ENCODE data around the gene CD300LF.
A peak's percentile ranks its signal among the peaks of the same experiment; 100 is the strongest.

The CD300LF gene

DNA sequence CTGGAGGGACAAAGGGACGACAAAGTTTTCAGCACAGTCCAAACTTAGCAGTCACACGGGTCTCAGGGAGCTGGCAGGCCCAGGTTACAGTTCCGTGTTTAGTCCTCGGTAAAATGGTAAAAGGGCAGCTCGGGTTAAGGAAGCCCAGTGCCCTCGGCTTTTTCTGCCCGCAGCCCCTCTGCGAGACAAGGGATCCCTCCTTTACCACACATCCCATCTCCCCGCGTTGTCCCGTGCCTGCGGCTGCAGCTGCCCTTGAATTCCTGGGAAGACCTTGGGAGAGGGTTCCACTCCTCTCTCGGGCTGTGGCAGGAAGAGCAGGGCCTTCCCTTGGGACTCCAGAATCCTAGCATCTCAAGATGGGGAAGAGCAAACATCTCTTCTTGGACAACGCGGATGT lies 17.1 kb upstream of the CD300LF start:
- DNase-seq = no peak

GRCh38 chr17:74729368-74729767 lies 16.6 kb upstream of the CD300LF start:
- no peak for DNase-seq

- no peak for DNase-seq
These were observed 16.0 kb upstream of the CD300LF start for GRCh38 chr17:74728702-74729075.

GRCh38 chr17:74728033-74728701 lies 15.4 kb upstream of the CD300LF start:
- no peak for DNase-seq

DNA sequence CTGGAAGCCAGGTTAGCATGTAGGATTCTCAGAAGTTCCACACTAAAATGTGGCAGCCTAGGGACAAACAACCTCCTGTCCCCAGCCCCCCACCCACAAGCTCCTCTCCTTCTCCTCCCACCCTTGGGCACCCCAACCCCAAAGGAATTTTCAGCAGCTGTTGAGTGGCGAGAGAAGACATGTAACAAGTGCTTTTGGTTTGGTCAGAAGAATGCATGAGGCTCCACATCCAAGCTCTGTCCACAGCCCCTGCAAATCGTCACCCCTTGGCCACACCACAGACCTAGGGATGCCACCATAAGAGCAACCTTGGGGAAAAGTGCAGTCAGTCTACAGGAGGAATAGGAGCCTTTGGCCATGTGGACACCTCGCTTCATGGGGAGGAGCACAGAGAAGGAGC lies 12.4 kb upstream of the CD300LF start:
- no peak for DNase-seq

- no peak for DNase-seq
These were observed 11.2 kb upstream of the CD300LF start for GRCh38 chr17:74723891-74724290.

- no peak for DNase-seq
These were observed 10.1 kb upstream of the CD300LF start for GRCh38 chr17:74722782-74723181.

DNA sequence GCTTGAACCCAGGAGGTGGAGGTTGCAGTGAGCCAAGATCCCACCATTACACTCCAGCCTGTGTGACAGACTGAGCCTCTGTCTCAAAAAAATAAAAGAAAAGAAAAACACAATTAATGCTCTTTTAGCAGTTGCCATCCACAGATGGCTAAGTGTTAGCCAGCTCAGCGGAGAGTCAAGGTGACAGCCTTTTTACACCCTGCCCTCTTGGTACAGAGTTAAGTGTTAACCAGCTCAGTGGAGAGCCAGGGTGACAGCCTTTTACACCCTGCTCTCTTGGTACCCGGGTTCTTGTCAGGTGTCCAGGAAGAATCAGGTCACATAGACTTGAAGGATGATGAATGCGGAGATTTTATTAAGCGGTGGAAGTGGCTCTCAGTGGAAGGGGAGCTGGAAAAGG lies 7.8 kb upstream of the CD300LF start:
- no peak for DNase-seq

GRCh38 chr17:74715144-74715543 lies 2.4 kb upstream of the CD300LF start:
- DNase-seq = peak in 1 of 4 experiments; percentile 23

DNA sequence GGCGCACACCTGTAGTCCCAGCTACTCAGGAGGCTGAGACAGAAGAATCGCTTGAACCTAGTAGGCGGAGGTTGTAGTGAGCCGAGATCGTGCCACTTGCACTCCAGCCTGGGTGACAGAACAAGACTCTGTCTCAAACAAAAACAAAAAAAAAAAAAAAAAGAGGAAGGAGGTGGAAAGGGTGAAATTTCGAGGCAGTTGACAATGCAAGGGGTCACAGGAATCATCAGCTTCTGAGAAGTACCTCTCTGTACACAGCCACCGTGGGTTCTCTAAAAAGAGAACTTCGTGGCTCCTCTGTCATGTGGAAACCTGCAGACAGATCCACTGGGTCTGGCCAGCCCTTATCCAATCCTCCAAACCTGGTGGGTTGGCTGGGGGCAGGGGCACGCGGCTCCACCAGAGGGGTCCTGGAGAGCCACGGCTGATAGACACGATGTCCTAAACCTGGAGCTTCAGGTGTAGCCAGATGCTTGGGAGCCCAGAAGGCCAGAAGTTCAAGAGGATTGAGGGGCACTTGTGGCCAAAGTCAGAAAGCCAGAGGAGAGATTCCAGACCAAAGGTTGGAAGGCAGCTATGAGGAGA lies 540 bp upstream of the CD300LF start:
- peak; percentile 74 to 91 (median 84) for DNase-seq

GRCh38 chr17:74712301-74712700 lies 422 bp downstream of the CD300LF start:
- DNase-seq = peak in 1 of 4 experiments; percentile 46

- DNase-seq = peak in 3 of 4 experiments; percentile 29 to 53 (median 38)
These were observed 1.5 kb downstream of the CD300LF start for GRCh38 chr17:74711058-74711824.

- no peak for DNase-seq
These were observed 8.2 kb downstream of the CD300LF start for GRCh38 chr17:74704544-74704943.

- DNase-seq = peak; percentile 71 to 89 (median 80)
These were observed 9.4 kb downstream of the CD300LF start for GRCh38 chr17:74703311-74703710.

DNA sequence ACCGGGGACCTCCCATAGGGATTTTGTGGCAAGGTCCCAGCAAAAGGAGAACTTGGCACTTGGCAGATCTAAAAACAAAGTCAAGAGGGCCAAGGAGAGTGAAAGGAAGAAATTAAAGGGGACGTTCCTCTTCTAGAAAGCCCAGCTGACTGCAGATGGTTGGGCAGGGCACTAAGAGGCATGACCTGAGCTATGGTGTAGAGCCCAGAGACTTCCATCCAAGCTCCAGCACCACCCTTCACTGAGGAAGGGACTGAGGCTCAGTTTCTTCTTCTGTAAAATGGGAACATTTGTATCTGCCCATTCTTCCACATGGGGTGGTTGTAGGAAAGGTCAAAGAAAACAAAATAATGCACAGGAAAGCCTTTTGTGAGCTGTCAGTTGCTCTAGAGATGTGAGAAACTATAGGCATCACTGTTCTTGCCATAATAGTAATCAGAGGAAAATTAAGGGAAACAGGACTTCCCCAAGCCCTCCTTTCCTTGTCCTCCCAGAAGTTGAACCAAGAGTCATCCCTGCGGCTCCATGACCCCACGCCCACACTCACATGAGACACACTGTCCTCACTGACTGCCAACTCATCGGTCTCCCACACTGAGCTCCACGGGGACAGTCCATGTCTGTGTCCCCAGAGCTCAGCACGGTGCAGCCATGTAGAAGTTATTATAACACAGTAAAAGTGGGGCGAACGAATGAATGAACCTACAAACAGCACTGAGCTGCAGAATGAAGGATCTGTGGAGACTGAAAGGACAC lies 10.4 kb downstream of the CD300LF start:
- peak; percentile 89 to 96 (median 92) for DNase-seq

DNA sequence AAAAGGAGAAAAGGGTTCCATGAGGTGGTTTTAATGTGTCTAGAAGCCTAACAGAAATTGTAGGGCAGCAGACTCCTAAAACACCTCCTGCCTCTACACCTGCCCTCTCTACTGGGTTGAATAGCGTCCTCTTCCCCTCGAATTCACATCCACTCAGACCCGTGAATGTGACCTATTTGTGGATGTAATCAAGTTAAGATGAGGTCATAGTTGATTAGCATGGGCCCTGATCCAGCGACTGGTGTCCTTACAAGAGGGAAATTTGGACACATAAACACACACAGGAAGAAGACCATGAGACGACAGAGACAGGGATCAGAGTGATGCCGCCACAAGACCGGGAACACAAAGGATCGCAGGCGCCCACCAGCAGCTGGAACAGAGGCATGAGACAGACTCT lies 13.5 kb downstream of the CD300LF start:
- DNase-seq = no peak

DNA sequence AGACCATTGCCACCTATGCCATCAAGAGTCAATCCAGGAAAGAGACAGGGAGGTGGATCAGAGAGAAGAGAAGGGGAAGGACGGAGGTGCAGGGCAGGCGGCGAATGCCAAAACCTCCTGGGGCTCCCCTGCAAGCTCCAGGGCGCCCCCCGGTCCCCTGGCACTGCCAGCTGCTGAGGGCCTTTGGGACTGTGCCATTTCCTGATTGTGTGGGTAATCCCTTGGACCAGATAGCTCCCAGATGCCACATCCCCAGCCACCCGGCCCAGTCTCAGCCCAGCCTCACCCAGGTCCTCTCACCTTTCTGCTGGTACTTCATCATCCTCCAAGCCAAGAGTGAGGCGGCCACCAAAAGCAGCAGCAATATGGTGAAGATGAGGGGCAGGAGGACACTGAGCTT lies 14.7 kb downstream of the CD300LF start:
- no peak for DNase-seq

- peak; percentile 83 to 88 (median 86) for DNase-seq
These were observed 15.2 kb downstream of the CD300LF start for GRCh38 chr17:74697515-74697914.

GRCh38 chr17:74695629-74696028 lies 17.1 kb downstream of the CD300LF start:
- DNase-seq = no peak

DNA sequence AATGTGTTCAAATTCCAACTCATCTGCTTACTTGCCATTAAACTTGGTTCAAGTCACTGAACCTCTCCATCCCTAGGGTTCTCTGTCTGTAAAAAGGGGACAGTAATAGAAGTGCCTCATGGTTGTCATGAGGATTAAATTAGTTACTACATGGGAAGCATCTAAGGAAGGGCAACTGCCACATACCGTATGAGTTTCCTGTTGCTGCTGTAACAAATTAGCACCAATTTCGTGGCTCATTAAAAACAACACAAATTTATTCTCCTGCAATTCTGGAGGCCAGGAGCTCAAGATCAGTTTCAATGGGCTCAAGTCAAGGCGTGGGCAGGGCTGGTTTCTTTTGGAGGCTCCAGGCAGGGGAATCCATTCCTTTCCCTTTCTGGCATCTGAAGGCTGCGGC lies 18.6 kb downstream of the CD300LF start:
- no peak for DNase-seq

DNA sequence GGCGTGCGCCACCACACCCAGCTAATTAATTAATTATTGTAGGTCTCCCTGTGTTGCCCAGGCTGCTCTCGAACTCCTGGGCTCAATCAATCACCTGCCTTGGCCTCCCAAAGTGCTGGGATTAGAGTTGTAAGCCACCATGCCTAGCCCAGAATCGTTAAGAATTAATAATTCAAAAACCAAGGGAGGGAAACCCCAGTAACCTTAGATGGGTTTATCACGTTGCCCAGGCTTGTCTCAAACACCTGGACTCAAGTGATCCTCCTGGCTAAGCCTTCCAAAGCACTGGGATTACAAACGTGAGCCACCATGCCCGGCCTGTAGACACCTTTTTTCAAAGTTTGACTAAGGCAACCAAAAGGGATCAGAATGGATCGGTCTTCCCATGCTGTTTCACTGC lies 21.6 kb downstream of the CD300LF start:
- no peak for DNase-seq

DNA sequence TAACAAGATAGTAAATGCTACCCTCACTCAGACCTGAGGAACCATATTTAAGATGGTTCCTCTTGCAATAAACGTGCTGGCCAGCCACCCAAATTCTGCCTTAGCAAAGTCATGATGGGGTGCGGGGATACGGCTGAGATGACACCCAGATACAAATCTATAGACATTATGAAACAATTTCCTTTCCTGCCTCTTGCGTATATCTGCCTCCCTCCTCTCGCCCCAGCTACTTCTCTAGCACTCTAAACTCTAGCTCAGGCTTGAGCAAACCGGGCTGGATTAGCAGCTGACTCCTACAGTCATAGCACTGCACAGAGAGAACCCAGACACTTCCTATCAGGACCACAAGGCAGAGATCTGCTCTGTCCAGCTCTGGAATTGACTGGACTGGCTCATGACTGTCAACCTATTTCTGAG lies 22.3 kb downstream of the CD300LF start:
- peak; percentile 93 to 98 (median 95) for DNase-seq

GRCh38 chr17:74687886-74688285 lies 24.8 kb downstream of the CD300LF start:
- DNase-seq = no peak
